ENCODE measurements around the gene C19orf12. TPM values are rescaled to one million over a fixed set of nuclear protein-coding genes. Genes with fewer than 3 reads are reported as not detected.

Gene C19orf12
- total RNA-seq, 1 experiment from 2014 or later: 15.5 TPM

DNA sequence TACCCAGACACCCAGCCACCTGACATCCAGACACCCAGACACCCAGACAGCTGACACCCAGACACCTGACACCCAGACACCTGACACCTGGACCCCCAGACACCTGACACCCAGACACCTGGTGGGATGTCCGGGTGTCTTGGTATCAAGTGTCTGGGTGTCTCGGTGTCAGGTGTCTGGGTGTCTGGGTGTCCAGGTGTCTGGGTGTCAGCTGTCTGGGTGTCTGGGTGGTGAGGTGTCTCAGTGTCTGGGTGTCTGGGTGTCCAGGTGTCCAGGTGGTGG is 18.6 kb downstream of the C19orf12 start (continued):
- TF ChIP-seq, protein P1, sequence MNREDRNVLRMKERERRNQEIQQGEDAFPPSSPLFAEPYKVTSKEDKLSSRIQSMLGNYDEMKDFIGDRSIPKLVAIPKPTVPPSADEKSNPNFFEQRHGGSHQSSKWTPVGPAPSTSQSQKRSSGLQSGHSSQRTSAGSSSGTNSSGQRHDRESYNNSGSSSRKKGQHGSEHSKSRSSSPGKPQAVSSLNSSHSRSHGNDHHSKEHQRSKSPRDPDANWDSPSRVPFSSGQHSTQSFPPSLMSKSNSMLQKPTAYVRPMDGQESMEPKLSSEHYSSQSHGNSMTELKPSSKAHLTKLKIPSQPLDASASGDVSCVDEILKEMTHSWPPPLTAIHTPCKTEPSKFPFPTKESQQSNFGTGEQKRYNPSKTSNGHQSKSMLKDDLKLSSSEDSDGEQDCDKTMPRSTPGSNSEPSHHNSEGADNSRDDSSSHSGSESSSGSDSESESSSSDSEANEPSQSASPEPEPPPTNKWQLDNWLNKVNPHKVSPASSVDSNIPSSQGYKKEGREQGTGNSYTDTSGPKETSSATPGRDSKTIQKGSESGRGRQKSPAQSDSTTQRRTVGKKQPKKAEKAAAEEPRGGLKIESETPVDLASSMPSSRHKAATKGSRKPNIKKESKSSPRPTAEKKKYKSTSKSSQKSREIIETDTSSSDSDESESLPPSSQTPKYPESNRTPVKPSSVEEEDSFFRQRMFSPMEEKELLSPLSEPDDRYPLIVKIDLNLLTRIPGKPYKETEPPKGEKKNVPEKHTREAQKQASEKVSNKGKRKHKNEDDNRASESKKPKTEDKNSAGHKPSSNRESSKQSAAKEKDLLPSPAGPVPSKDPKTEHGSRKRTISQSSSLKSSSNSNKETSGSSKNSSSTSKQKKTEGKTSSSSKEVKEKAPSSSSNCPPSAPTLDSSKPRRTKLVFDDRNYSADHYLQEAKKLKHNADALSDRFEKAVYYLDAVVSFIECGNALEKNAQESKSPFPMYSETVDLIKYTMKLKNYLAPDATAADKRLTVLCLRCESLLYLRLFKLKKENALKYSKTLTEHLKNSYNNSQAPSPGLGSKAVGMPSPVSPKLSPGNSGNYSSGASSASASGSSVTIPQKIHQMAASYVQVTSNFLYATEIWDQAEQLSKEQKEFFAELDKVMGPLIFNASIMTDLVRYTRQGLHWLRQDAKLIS (CRISPR knock-in tag; IDR thresholded peaks at IDR 0.05; ENCODE audit: borderline replicate concordance): no peak
- TF ChIP-seq TCF7 (CRISPR knock-in tag; IDR thresholded peaks at IDR 0.05; ENCODE audit: low read depth): no peak
- TF ChIP-seq, protein P2, sequence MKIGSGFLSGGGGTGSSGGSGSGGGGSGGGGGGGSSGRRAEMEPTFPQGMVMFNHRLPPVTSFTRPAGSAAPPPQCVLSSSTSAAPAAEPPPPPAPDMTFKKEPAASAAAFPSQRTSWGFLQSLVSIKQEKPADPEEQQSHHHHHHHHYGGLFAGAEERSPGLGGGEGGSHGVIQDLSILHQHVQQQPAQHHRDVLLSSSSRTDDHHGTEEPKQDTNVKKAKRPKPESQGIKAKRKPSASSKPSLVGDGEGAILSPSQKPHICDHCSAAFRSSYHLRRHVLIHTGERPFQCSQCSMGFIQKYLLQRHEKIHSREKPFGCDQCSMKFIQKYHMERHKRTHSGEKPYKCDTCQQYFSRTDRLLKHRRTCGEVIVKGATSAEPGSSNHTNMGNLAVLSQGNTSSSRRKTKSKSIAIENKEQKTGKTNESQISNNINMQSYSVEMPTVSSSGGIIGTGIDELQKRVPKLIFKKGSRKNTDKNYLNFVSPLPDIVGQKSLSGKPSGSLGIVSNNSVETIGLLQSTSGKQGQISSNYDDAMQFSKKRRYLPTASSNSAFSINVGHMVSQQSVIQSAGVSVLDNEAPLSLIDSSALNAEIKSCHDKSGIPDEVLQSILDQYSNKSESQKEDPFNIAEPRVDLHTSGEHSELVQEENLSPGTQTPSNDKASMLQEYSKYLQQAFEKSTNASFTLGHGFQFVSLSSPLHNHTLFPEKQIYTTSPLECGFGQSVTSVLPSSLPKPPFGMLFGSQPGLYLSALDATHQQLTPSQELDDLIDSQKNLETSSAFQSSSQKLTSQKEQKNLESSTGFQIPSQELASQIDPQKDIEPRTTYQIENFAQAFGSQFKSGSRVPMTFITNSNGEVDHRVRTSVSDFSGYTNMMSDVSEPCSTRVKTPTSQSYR (CRISPR knock-in tag; IDR thresholded peaks at IDR 0.05): no peak

DNA sequence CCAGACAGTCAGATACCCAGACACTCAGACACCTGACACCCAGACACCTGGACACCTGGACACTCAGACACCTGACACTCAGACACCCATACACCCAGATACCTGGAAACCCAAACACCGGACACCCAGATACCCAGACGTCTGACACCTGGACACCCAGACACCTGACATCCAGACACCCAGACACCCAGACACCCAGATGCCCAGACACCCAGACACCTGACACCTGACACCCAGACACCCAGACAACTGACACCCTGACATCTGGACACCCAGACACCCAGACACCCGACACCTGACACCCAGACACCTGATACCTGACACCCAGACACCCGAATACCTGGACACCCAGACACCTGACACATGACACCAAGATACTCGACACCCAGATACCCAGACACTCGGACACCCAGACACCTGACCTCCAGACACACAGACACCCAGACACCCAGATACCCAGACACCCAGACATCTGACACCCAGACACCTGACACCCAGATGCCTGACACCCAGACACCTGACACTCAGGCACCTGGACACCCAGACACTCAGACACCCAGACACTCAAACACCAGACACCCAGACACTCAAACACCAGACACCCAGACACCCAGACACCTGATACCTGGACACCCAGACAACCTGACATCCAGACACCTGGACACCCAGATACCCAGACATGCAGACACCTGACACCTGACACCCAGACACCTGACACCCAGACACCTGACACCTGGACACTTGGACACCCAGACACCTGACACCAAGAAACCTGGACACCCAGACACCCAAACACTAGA is 19.1 kb downstream of the C19orf12 start:
- ATAC-seq (no peak), DNase-seq (ENCODE audit: low spot score) (no peak)
- ChIA-PET POLR2A (no interaction called here), CTCF (no interaction called here)
- no peaks in the 10 kb centered on the region for H3K27me3 Mint-ChIP-seq (ENCODE audit: low read depth)
- no peak overlapping the region for H3K4me3 Mint-ChIP-seq
- H3K27ac Mint-ChIP-seq: no peak overlapping the region
- H3K9me3 Mint-ChIP-seq: no peaks in the 10 kb centered on the region
- H3K36me3 Mint-ChIP-seq: peaks cover 3% of the 10 kb centered on the region; the same call in 1 of the 2 replicates
- no peak for TF ChIP-seq ZNF416 (CRISPR knock-in tag; IDR thresholded peaks at IDR 0.05)
- no peak for TF ChIP-seq GABPB1 (CRISPR knock-in tag; IDR thresholded peaks at IDR 0.05)
- no peak for TF ChIP-seq HMGA2 (CRISPR knock-in tag; IDR thresholded peaks at IDR 0.05)
- TF ChIP-seq, protein P3, sequence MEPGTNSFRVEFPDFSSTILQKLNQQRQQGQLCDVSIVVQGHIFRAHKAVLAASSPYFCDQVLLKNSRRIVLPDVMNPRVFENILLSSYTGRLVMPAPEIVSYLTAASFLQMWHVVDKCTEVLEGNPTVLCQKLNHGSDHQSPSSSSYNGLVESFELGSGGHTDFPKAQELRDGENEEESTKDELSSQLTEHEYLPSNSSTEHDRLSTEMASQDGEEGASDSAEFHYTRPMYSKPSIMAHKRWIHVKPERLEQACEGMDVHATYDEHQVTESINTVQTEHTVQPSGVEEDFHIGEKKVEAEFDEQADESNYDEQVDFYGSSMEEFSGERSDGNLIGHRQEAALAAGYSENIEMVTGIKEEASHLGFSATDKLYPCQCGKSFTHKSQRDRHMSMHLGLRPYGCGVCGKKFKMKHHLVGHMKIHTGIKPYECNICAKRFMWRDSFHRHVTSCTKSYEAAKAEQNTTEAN (CRISPR knock-in tag; IDR thresholded peaks at IDR 0.05): no peak
- no peak for TF ChIP-seq ETV6 (CRISPR knock-in tag; IDR thresholded peaks at IDR 0.05)
- TF ChIP-seq GRHL2 (CRISPR knock-in tag; IDR thresholded peaks at IDR 0.05; ENCODE audit: insufficient replicate concordance, severe bottlenecking): no peak
- TF ChIP-seq, protein P4, sequence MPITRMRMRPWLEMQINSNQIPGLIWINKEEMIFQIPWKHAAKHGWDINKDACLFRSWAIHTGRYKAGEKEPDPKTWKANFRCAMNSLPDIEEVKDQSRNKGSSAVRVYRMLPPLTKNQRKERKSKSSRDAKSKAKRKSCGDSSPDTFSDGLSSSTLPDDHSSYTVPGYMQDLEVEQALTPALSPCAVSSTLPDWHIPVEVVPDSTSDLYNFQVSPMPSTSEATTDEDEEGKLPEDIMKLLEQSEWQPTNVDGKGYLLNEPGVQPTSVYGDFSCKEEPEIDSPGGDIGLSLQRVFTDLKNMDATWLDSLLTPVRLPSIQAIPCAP (CRISPR knock-in tag; IDR thresholded peaks at IDR 0.05): no peak
- TF ChIP-seq ZNF396 (CRISPR knock-in tag; IDR thresholded peaks at IDR 0.05; ENCODE audit: borderline replicate concordance): no peak
- no peak for TF ChIP-seq GTF2I (CRISPR knock-in tag; conservative IDR thresholded peaks at IDR 0.05)
- TF ChIP-seq IRF2 (CRISPR knock-in tag; IDR thresholded peaks at IDR 0.05; ENCODE audit: borderline replicate concordance, low read depth): no peak
- TF ChIP-seq TCF7 (CRISPR knock-in tag; IDR thresholded peaks at IDR 0.05; ENCODE audit: low read depth): no peak
- TF ChIP-seq, protein P5, sequence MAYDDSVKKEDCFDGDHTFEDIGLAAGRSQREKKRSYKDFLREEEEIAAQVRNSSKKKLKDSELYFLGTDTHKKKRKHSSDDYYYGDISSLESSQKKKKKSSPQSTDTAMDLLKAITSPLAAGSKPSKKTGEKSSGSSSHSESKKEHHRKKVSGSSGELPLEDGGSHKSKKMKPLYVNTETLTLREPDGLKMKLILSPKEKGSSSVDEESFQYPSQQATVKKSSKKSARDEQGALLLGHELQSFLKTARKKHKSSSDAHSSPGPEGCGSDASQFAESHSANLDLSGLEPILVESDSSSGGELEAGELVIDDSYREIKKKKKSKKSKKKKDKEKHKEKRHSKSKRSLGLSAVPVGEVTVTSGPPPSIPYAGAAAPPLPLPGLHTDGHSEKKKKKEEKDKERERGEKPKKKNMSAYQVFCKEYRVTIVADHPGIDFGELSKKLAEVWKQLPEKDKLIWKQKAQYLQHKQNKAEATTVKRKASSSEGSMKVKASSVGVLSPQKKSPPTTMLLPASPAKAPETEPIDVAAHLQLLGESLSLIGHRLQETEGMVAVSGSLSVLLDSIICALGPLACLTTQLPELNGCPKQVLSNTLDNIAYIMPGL (CRISPR knock-in tag; IDR thresholded peaks at IDR 0.05): no peak
- no peaks in the 10 kb centered on the region; the same call in 1 of the 2 replicates for H3K4me1 Mint-ChIP-seq
